Measurements from ENCODE around the gene SLC22A6.

The SLC22A6 gene

DNA sequence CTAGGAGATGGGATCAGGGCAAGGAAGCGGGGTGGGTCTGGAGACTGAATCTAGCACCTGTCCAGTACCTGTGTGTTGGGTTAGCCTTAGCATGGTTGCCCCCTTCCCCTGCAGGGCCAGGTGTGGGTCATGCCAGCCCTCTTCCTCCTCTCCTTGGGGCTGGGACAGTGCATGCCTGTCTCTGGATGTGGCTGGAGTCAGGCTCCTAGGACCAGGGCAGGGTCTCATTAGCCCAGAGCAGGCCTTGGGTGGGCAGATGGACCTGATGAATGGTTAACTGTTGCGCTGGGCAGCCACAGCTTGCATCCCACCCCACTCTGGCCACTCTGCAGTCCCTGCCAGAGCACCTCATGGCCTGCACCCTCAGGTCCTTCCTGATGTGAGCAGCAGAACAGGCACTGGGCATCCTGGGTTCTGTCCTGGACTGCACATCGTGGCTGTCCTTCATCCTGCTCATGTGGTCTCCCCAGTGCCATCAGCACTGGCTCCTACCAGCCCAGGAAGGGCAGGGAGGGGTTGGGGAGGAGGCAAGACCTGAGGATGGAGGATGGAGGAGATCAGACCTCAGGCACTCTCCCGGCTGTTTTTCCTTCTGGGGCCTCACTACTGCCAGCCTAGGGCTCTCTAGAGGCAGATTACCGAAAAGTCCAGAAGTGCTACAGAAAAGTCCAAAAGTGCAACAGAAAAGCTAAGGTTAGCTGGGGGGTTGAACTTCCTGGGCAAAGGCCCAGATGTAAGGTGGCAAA, 50.8 kb downstream of the SLC22A6 start:
- H3K4me1 ChIP-seq (ENCODE audit: insufficient read depth, low read length), result no peaks in the 10 kb centered on the region
- no peak overlapping the region for H3K4me3 ChIP-seq (ENCODE audit: low read length)

DNA sequence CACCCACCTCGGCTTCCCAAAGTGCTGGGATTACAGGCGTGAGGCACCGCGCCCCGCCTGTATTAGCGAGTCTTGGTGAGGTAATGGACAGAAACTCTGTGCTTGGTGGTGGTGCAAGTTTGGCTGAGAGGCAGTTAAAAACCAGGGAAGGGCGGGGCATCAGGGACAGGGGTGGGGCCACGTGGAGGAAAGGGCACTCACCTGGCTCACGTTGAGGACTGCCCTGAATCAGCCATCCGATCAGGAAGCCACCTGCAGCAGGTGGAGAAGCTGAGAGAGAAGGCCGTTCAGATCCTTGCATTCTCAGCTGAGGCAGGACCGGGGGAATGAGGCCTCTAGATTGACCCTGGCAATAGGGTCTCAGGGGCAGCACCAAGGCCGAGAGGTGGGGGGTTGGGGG, 51.5 kb downstream of the SLC22A6 start:
- H3K4me3 ChIP-seq (ENCODE audit: low read length), result no peak overlapping the region
- no peaks in the 10 kb centered on the region for H3K4me1 ChIP-seq (ENCODE audit: insufficient read depth, low read length)
- no peak overlapping the region for H2AFZ ChIP-seq (ENCODE audit: low read depth, low read length)

More for the DNA sequence above, 50.8 kb downstream of the SLC22A6 start:
- Histone ChIP-seq H3K9me3 (ENCODE audit: low read length) (no peaks in the 10 kb centered on the region), H3K27me3 (ENCODE audit: insufficient read depth, low read length) (peaks cover 10% of the 10 kb centered on the region), H3K36me3 (ENCODE audit: insufficient read depth, low read length) (no peaks in the 10 kb centered on the region), H2AFZ (ENCODE audit: low read depth, low read length) (no peak overlapping the region)

DNA sequence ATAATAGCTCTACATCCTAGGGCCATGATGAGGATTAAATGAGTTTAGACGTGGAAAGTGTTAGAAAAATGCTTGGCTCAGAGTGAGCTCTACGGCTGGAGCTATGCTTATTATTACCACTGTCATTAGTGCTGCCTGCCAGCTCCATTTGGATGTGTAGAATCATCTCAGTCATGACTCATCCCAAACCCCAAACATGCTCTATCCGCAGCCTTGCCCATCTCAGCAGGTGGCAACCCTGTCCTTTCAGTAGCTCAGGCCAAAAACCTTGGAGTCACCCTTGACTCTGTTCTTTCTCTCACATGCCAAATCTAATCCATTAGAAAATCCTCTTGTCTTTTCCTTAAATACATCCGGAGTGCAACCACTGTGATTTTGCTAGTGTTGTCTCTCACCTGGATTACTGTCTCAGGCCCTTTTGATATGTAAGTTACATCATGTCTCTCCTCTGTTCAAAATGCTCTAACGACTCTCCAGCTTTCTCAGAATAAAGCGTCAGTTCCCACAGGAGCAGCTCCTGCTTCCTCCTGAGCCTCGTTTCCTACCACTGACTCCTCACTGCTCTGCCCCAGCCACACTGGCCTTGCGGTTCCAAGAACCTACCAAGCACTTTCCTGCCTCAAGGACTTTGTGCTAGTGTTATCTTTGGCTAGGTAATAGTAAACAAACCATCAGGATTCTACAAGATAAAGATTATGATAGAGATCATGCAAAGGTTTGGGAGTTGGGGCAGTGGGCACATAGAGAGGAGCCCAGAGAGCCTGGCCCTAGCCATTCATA, 53.1 kb downstream of the SLC22A6 start:
- Histone ChIP-seq H3K4me1 (ENCODE audit: insufficient read depth, low read length) (no peaks in the 10 kb centered on the region), H3K36me3 (ENCODE audit: insufficient read depth, low read length) (no peaks in the 10 kb centered on the region), H3K27me3 (ENCODE audit: insufficient read depth, low read length) (peaks cover 33% of the 10 kb centered on the region), H2AFZ (ENCODE audit: low read depth, low read length) (no peak overlapping the region), H3K9me3 (ENCODE audit: low read length) (no peaks in the 10 kb centered on the region), H3K4me3 (ENCODE audit: low read length) (no peak overlapping the region)

More for the DNA sequence above, 51.5 kb downstream of the SLC22A6 start:
- no peaks in the 10 kb centered on the region for H3K9me3 ChIP-seq (ENCODE audit: low read length)
- no peaks in the 10 kb centered on the region for H3K36me3 ChIP-seq (ENCODE audit: insufficient read depth, low read length)
- H3K27me3 ChIP-seq (ENCODE audit: insufficient read depth, low read length), result peaks cover 17% of the 10 kb centered on the region

DNA sequence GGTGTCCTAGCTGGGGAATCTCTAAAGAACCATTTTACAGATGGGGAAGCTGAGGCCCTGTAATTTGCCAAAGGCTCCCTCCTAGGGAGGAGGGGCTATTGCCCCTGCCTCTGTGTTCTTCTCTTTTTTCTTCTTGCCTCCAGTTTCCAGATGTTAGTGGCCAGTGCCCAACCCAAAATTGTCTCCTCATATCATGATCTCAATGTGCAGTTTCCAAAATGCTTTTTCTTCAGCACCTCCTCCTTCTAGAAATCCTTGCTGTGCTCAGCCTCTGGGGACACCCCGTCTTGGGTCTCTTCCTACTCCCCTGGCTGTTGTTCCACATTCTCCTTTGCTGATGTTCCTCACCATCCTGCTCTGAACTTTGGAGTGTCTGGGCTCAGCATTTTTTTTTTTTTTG, 54.1 kb downstream of the SLC22A6 start:
- H3K4me1 ChIP-seq (ENCODE audit: insufficient read depth, low read length), result peaks cover 5% of the 10 kb centered on the region
- H2AFZ ChIP-seq (ENCODE audit: low read depth, low read length), result no peak overlapping the region
- H3K9me3 ChIP-seq (ENCODE audit: low read length), result no peaks in the 10 kb centered on the region
- H3K36me3 ChIP-seq (ENCODE audit: insufficient read depth, low read length), result no peaks in the 10 kb centered on the region
- H3K4me3 ChIP-seq (ENCODE audit: low read length), result no peak overlapping the region
- peaks cover 43% of the 10 kb centered on the region for H3K27me3 ChIP-seq (ENCODE audit: insufficient read depth, low read length)

DNA sequence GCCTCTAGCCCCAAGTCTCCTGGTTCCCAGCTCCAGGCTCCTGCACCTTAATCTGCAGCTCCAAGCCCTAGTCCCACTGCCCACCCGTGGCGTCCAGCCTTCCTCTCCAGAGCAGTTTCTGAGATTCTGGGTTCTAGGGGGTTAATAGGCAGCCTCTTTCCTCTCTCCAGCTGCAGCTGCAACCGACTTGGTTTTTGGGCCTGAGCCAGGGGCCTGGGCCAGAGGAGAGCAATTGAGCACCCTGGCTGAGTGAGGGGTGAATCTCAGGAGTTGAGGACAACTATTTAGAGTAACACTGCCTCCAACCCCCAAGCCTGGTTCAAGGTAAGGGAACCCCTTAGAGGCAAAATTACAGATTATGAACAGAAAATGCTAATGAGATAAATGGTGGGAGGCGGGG, 54.6 kb downstream of the SLC22A6 start:
- no peak overlapping the region for H3K4me3 ChIP-seq (ENCODE audit: low read length)
- peaks cover 7% of the 10 kb centered on the region for H3K4me1 ChIP-seq (ENCODE audit: insufficient read depth, low read length)
- no peak overlapping the region for H2AFZ ChIP-seq (ENCODE audit: low read depth, low read length)
- no peaks in the 10 kb centered on the region for H3K9me3 ChIP-seq (ENCODE audit: low read length)
- peaks cover 48% of the 10 kb centered on the region for H3K27me3 ChIP-seq (ENCODE audit: insufficient read depth, low read length)
- no peaks in the 10 kb centered on the region for H3K36me3 ChIP-seq (ENCODE audit: insufficient read depth, low read length)

DNA sequence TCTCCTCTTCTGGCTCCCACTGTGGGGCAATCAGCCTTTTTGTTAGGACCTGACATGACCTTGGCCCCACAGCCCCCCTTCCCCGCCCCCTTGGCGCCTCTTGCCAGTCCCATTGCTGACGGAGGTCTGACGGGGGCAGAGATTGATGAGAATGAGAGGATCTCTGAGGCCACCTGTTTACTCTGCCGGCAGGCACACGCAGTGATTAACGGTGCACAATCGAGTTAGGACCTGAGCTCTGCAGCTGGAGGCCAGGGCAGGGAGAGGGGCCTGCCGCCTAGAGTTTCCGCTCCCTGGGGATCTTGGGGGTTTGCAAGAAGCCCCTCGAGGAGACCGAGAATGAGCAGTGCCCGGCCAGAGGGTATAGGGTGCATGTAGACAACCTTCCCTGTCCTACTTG, 56.8 kb downstream of the SLC22A6 start:
- Histone ChIP-seq H3K4me1 (ENCODE audit: insufficient read depth, low read length) (peaks cover 7% of the 10 kb centered on the region), H3K36me3 (ENCODE audit: insufficient read depth, low read length) (no peaks in the 10 kb centered on the region), H3K27me3 (ENCODE audit: insufficient read depth, low read length) (peaks cover 61% of the 10 kb centered on the region), H3K9me3 (ENCODE audit: low read length) (peaks cover 1% of the 10 kb centered on the region), H2AFZ (ENCODE audit: low read depth, low read length) (no peak overlapping the region), H3K4me3 (ENCODE audit: low read length) (no peak overlapping the region)

DNA sequence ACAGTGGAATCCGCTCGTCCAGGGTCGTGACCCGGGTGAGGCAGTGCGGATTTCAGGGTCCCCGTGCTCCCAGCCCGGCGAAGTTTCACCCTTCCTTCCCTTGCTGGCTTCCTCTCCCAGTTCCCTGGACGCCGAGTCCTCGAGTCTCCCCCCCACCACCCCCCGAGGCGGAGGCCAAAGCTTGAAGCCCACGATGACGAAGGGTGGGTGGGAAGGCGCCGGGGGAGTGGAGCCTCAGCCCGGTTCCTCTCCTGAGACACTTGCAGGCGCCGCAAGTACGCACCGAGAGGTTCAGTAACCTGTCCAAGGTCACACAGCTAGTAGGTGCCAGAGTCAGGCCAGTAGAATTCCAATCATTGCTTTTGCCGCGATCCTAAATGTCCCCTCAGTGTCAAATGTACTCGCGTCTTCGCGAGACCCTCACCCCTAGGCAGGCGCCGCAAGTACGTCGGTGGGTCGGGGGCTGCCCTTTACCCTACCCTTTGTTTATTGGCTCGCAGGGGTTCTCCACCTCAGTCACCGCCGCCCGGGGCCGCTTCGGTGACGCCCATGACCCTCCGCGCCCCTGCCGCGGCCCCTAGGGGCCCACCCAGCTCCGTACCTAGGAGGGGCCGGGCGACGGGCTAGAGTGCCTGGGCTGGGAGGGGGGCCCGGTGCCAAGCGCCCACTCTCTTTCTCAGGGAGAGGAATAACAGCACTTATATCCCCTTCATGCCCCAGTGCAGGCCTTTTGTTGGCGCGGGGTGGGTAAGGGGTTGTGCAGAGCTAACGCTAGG, 57.9 kb downstream of the SLC22A6 start:
- Histone ChIP-seq H3K4me3 (ENCODE audit: low read length) (no peak overlapping the region), H3K4me1 (ENCODE audit: insufficient read depth, low read length) (peaks cover 7% of the 10 kb centered on the region), H3K27me3 (ENCODE audit: insufficient read depth, low read length) (peaks cover 71% of the 10 kb centered on the region), H3K9me3 (ENCODE audit: low read length) (peaks cover 4% of the 10 kb centered on the region), H2AFZ (ENCODE audit: low read depth, low read length) (no peak overlapping the region), H3K36me3 (ENCODE audit: insufficient read depth, low read length) (no peaks in the 10 kb centered on the region)
